BJ (cell line): ENCODE data around the gene ENTHD1. TPM values are rescaled to one million over a fixed set of nuclear protein-coding genes. Genes with fewer than 3 reads are reported as not detected.

ENCODE experiments used
- CTCF ChIA-PET: fragments of 350-600 bp; formaldehyde crosslinking; extraction: SDS; loops from one replicate; lab custom pipeline; 2021; ENCODE audit warnings: antibody characterized with exemption, inconsistent platforms; lab: Yijun Ruan, JAX
- POLR2A ChIA-PET: fragments of 300-600 bp; sonication (Branson Sonifier 250); formaldehyde crosslinking; extraction: SDS; loops from one replicate; lab custom pipeline; 2021; ENCODE audit warnings: antibody characterized with exemption; lab: Charles Lee
- DNase-seq: peaks from one replicate; pipeline ENCODE4 v3.0.0-alpha.2; 2011; ENCODE audit warnings: low read depth
- H3K27me3 ChIP-seq: 2 replicates; pipeline ENCODE4 v1.6.0; 2011; ENCODE audit warnings: low read length; ENCODE audit not compliant: control insufficient read depth, insufficient read depth
- H3K36me3 ChIP-seq: 2 replicates; pipeline ENCODE4 v1.5.1; 2011; ENCODE audit warnings: low read length; ENCODE audit not compliant: control insufficient read depth, insufficient read depth
- H3K4me3 ChIP-seq: 2 replicates; pipeline ENCODE4 v1.5.1; 2011; ENCODE audit warnings: low read depth, mild to moderate bottlenecking, control low read depth, low read length
- polyA plus RNA-seq: library from polyadenylated mRNA; depleted of rRNA; stranded (reverse); fragments of >200 nt; gene quantifications from 2 replicates; pipeline ENCODE4 v1.2.3, GENCODE V29; 2011
- TF ChIP-seq, protein P1 (sequence below): IDR thresholded peaks from 2 replicates; pipeline ENCODE4 v1.5.1; 2011; ENCODE audit warnings: low read depth, mild to moderate bottlenecking, control low read depth, inconsistent platforms, low read length, moderate library complexity; ENCODE audit not compliant: insufficient read depth

ENTHD1 gene
- polyA plus RNA-seq, 1 experiment, result not detected

GRCh38 chr22:39712081-39712480 lies 181.5 kb downstream of the ENTHD1 start:
- POLR2A ChIA-PET, result no interaction called here
- peaks cover 2% of the 10 kb centered on the region for H3K27me3 ChIP-seq
- CTCF ChIA-PET, result no interaction called here
- no peaks in the 10 kb centered on the region for H3K36me3 ChIP-seq
- TF ChIP-seq, protein P1, sequence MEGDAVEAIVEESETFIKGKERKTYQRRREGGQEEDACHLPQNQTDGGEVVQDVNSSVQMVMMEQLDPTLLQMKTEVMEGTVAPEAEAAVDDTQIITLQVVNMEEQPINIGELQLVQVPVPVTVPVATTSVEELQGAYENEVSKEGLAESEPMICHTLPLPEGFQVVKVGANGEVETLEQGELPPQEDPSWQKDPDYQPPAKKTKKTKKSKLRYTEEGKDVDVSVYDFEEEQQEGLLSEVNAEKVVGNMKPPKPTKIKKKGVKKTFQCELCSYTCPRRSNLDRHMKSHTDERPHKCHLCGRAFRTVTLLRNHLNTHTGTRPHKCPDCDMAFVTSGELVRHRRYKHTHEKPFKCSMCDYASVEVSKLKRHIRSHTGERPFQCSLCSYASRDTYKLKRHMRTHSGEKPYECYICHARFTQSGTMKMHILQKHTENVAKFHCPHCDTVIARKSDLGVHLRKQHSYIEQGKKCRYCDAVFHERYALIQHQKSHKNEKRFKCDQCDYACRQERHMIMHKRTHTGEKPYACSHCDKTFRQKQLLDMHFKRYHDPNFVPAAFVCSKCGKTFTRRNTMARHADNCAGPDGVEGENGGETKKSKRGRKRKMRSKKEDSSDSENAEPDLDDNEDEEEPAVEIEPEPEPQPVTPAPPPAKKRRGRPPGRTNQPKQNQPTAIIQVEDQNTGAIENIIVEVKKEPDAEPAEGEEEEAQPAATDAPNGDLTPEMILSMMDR, result no peak
- no peak for DNase-seq
- H3K4me3 ChIP-seq, result no peak overlapping the region

- ChIA-PET CTCF (no interaction called here), POLR2A (no interaction called here)
- peaks cover 2% of the 10 kb centered on the region for H3K27me3 ChIP-seq
- no peaks in the 10 kb centered on the region for H3K36me3 ChIP-seq
- DNase-seq, result no peak
- H3K4me3 ChIP-seq, result no peak overlapping the region
- TF ChIP-seq, protein P1, result no peak
These were observed 183.0 kb downstream of the ENTHD1 start for GRCh38 chr22:39710380-39711150.

DNA sequence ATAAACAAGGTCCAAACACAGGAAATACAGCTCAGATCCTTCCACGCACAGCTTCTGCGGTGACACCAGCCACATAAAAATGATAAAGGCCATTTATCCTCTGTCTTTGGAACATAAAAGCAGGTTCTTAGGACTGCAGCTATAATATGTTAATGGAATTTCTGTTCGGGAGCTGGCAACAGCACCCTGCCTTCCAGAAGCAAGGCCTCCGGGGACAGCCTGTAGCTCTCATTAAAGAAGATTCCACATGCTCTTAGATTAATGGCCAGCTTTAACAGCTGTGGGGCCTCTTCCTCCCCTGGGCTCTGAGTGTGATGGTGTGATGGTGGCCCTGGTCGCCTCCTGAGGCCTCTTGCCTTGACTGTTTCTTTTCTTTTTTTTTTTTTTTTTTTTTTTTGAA lies 185.7 kb downstream of the ENTHD1 start:
- H3K36me3 ChIP-seq, result no peaks in the 10 kb centered on the region
- CTCF ChIA-PET, result no interaction called here
- POLR2A ChIA-PET, result no interaction called here
- no peak for DNase-seq
- no peak overlapping the region for H3K4me3 ChIP-seq
- TF ChIP-seq, protein P1, result no peak
- peaks cover 5% of the 10 kb centered on the region for H3K27me3 ChIP-seq

DNA sequence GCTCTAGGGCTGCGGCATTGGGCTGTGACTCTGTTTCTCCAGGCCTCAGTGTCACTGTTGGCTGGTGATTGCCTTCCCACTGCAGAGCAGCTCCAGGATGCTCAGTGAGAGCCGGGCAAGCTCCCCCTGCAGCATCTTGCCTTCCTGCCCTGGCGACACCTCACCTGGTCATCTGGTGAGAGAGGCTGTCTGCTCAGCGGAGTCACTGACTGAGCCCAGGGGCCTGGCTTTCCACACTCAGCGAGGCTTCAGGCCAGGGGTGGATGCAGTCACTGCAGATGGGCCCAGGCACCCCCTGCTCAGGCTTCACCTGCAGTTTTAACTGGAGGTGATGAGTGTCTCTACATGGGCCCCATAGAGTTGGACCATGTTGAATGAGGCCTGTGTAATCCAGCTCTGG lies 186.2 kb downstream of the ENTHD1 start:
- Histone ChIP-seq H3K36me3 (no peaks in the 10 kb centered on the region), H3K27me3 (peaks cover 2% of the 10 kb centered on the region), H3K4me3 (no peak overlapping the region)
- TF ChIP-seq, protein P1, result no peak
- CTCF ChIA-PET, result no interaction called here
- POLR2A ChIA-PET, result no interaction called here
- DNase-seq, result no peak

DNA sequence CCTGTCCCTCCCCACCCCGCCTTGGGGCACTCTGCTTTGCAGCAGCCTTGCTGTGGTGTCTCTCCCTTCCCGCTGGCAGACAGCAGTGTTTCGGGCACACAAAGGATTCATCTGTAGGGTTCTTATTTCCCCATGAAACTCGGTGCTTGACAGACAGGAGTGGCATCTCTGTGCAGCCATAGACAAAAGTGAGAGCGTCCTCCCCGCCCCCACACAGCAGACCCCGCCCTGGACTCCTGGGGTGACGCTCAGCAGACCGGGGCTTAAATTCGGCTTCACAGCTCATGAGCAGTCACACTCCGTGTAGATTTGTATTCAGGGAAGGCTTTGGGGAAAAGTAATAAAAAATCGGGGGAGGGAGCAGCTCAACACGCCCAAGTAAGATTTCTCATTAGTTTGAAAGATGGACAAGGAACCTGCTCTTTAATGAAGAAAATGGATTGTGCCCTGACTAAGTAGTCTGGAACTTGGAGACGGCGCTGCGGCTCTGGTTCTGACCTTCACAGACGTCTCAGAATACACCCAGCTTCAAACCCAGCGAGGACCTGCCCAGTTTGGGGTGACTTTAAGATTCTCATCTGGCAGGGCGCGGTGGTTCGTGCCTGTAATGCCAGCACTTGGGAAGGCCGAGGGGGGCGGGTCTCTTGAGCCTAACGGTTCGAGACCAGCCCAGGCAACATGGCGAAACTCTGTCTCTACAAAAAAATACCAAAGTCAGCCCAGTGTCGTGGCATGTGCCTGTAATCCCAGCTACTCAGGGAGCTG lies 187.0 kb downstream of the ENTHD1 start:
- POLR2A ChIA-PET, result no interaction called here
- DNase-seq, result no peak
- Histone ChIP-seq H3K36me3 (no peaks in the 10 kb centered on the region), H3K4me3 (no peak overlapping the region), H3K27me3 (peaks cover 4% of the 10 kb centered on the region)
- CTCF ChIA-PET, result no interaction called here
- TF ChIP-seq, protein P1, result no peak
